Chondrocyte (in vitro differentiated cells): ENCODE measurements around the gene MRPL40. TPM values are rescaled to one million over a fixed set of nuclear protein-coding genes. Genes with fewer than 3 reads are reported as not detected.

Experiments
- DNase-seq: peaks from one replicate; pipeline ENCODE4 v3.0.0; 2021; ENCODE audit warnings: mixed read lengths, low spot score
- H3K27ac Mint-ChIP-seq: one replicate; pipeline ENCODE4 v1.8.0; 2021; ENCODE audit warnings: mild to moderate bottlenecking, moderate library complexity, mixed read lengths; ENCODE audit not compliant: unreplicated experiment
- H3K27me3 Mint-ChIP-seq: 2 replicates; pipeline ENCODE4 v1.8.0; 2021; ENCODE audit warnings: low read depth, mixed read lengths
- H3K36me3 Mint-ChIP-seq: 2 replicates; pipeline ENCODE4 v1.8.0; 2021; ENCODE audit warnings: low read depth, mixed read lengths
- H3K4me1 Mint-ChIP-seq: 2 replicates; pipeline ENCODE4 v1.8.0; 2021; ENCODE audit warnings: low read depth, mild to moderate bottlenecking, mixed read lengths
- H3K4me3 Mint-ChIP-seq: one replicate; pipeline ENCODE4 v1.8.0; 2021; ENCODE audit warnings: mild to moderate bottlenecking, moderate library complexity, mixed read lengths; ENCODE audit not compliant: unreplicated experiment
- H3K9me3 Mint-ChIP-seq: 2 replicates; pipeline ENCODE4 v1.8.0; 2021; ENCODE audit warnings: low read depth, mixed read lengths
- CTCF ChIP-seq: fragments of 200-600 bp; sonication (generic); IDR thresholded peaks from 2 replicates; pipeline ENCODE4 v1.5.0; 2021; ENCODE audit warnings: antibody characterized with exemption, mild to moderate bottlenecking, moderate library complexity
- total RNA-seq: library from RNA; stranded (reverse); gene quantifications from 3 replicates; pipeline ENCODE4 v1.2.1, GENCODE V29; 2021

MRPL40 gene
- total RNA-seq, 1 donor from 2014 or later: 21.8 TPM

DNA sequence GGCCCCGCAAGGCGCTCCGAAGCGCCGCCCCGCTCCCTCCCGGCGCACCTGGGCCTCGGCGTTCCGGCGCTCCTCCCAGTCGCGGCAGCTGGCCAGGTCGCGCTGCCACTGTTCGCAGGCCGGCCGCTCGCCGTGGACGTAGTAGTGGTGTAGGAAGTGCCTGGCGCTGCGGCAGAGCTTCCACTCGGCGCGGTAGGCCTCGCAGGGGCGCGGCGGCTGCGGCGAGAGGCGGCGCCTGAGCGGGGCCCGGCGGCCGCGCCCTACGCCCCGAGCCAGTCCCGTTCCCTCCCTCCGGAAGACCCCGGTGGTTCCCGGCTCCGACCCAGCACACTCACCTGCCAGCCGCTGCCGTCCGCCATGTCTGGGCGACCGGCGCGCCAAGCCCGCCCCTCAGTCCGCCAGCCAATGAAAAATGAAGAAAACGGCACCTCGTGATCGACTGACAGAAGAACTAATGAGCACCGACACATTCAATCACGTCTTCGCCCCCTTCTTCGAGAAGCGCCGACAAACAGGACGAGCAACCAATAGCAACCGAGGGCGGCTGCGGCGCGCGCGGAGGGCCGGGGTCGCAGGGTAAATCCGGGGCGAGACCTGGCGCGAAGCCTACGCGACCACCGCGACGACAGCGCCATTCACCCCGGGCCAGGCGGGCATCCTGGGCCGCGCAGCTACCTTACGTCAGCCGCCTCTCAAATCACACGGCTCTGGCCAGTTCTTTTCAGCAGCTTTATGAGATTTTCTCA is 15.2 kb downstream of the MRPL40 start, which contains the start of gene C22orf39:
TSS of gene C22orf39 (minus strand) at position 382 of the 746 bp plus-strand sequence. CDS start at position 359, 23 bp downstream.
- Mint-ChIP-seq H3K27ac (peak within 1 kb of the TSS; percentile 94), H3K4me3 (peak within 1 kb of the TSS; percentile 91), H3K4me1 (peaks cover 28% of the 10 kb centered on the region), H3K36me3 (peaks cover 4% of the 10 kb centered on the region), H3K9me3 (no peaks in the 10 kb centered on the region), H3K27me3 (no peaks in the 10 kb centered on the region)
- no peak for DNase-seq
- peak; percentile 12 for TF ChIP-seq CTCF

GRCh38 chr22:19448076-19448607 is 15.8 kb downstream of the MRPL40 start:
- Mint-ChIP-seq H3K4me3 (peak overlapping the region; percentile 91), H3K36me3 (peaks cover 8% of the 10 kb centered on the region), H3K4me1 (peaks cover 28% of the 10 kb centered on the region), H3K9me3 (no peaks in the 10 kb centered on the region), H3K27ac (peak overlapping the region; percentile 94), H3K27me3 (no peaks in the 10 kb centered on the region)
- no peak for DNase-seq
- TF ChIP-seq CTCF: no peak

- no peak for DNase-seq
- no peaks in the 10 kb centered on the region for H3K27me3 Mint-ChIP-seq
These were observed 16.5 kb downstream of the MRPL40 start for GRCh38 chr22:19448739-19449421.

GRCh38 chr22:19449422-19449767 is 17.1 kb downstream of the MRPL40 start:
- Mint-ChIP-seq H3K27ac (no peak overlapping the region), H3K27me3 (no peaks in the 10 kb centered on the region), H3K4me3 (no peak overlapping the region), H3K36me3 (peaks cover 17% of the 10 kb centered on the region), H3K9me3 (no peaks in the 10 kb centered on the region), H3K4me1 (peaks cover 28% of the 10 kb centered on the region)
- DNase-seq: no peak
- TF ChIP-seq CTCF: no peak

More at GRCh38 chr22:19448739-19449421, 16.5 kb downstream of the MRPL40 start:
- Mint-ChIP-seq H3K4me3 (peak overlapping the region; percentile 28), H3K9me3 (no peaks in the 10 kb centered on the region), H3K4me1 (peaks cover 28% of the 10 kb centered on the region), H3K27ac (peak overlapping the region; percentile 94), H3K36me3 (peaks cover 12% of the 10 kb centered on the region)
- no peak for TF ChIP-seq CTCF

- Mint-ChIP-seq H3K36me3 (peaks cover 26% of the 10 kb centered on the region), H3K4me1 (peaks cover 26% of the 10 kb centered on the region), H3K27me3 (no peaks in the 10 kb centered on the region), H3K9me3 (no peaks in the 10 kb centered on the region), H3K27ac (no peak overlapping the region), H3K4me3 (no peak overlapping the region)
- no peak for TF ChIP-seq CTCF
- DNase-seq: no peak
These were observed 18.2 kb downstream of the MRPL40 start for GRCh38 chr22:19450363-19451175.
